Measurements from ENCODE around the gene FAM131C.
"Not testable (repeated sequence)": the region's sequence is repeated elsewhere in the genome, so short reads cannot be mapped to it uniquely, and the experiment has no call there.

FAM131C gene

GRCh38 chr1:16029288-16029687, 44.2 kb downstream of the FAM131C start:
- no peak for FAIRE-seq

GRCh38 chr1:16029003-16029268, 44.5 kb downstream of the FAM131C start:
- not testable (repeated sequence) for FAIRE-seq

GRCh38 chr1:16028237-16029002, 45.0 kb downstream of the FAM131C start:
- no peak for FAIRE-seq

GRCh38 chr1:16026723-16027484, 46.5 kb downstream of the FAM131C start:
- no peak for FAIRE-seq

- FAIRE-seq: not testable (repeated sequence)
Observed at GRCh38 chr1:16026302-16026701, 47.1 kb downstream of the FAM131C start.

GRCh38 chr1:16023050-16023653, 50.3 kb downstream of the FAM131C start:
- FAIRE-seq: no peak

- FAIRE-seq: no peak
Observed at GRCh38 chr1:16022393-16022792, 51.1 kb downstream of the FAM131C start.

DNA sequence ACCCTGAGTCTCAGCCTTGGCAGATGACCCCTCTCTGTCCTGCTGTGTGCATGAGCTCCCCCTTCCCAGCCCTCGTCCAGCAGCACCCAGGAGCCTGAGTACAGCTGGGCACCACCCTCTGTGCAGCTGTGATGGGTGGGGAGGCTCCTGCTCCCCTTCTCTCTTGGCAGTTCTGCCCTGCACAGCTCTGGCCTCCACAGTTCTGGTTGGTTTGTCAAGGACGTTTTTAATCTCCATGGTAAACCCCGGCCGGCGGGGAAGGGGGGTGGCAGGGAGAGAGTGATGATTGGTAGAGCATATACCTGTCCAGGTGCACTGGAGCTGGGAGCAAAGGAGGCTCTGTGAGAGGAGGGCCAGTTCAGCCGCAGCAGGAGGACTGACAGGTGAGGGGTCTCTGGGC, 51.8 kb downstream of the FAM131C start, which contains the start of gene CLCNKA:
Gene CLCNKA (plus strand): TSS at position 356 of the 400 bp plus-strand sequence. CDS start 584 bp downstream, outside the sequence.
- FAIRE-seq: no peak

DNA sequence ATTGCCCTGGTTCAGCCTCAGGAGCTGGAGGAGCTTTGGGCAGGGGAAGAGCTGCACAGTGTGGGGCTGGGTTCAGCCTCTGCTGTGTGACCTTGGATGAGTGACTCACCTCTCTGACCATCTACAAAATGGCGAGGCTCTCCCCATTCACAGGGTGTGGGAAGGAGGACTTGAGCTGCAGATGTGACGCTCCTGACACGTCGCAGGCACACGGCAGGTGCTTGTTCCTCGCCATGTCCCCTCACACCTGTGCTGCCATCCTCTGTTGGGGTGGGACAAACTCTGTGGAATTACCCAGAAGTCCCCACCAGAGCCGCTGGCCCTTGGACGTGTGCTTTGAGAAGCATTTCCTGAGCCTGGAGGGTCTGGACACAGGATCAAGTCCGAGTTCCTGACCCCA, 52.6 kb downstream of the FAM131C start:
- FAIRE-seq: not testable (repeated sequence)

- no peak for FAIRE-seq
Observed at GRCh38 chr1:16020325-16020724, 53.1 kb downstream of the FAM131C start.

- no peak for FAIRE-seq
Observed at GRCh38 chr1:16019644-16020277, 53.7 kb downstream of the FAM131C start.

DNA sequence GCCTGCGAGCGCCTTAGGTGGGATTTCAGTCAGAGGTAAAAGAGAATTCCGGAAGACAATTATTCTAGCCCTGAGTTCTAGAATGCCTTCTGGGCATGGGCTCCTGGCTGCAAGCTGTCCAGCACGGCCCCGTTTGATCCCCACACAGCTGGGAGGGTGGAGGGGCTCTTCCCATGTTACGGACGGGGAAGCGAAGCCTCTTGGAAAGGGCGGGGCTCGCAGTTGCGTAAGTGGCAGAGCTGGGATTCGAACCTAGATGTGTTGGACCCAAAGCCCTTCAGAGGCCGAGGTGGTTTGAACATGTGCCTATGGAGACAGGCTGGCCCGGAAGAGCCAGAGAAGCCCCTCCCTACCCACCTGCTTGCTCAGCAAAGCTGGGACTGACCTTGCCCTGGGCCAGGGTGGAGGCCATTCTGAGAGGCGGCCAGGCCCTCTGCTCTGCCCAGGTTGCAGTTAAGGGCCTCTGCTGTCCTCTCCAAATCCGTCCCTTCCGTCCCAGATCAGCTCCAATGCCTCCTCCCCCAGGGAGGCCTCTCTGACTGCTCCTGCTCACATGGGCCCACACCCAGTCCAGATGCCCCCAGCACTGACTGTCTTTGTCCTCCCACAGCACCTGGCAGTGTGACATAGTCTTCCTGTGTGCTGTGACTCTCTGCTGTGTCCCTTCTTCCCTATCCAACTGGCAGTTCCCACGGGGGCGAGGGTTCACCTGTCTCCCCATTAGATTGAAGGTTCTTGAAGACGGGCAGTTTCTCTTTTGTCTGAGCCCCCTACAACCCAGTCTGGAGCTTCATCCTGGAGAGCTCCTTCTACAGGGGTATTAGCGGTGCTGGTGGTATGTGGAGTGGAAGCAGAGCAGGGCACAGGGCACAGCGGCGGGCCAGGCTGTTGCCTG, 54.5 kb downstream of the FAM131C start:
- no peak for FAIRE-seq

GRCh38 chr1:16018308-16018707, 55.1 kb downstream of the FAM131C start:
- no peak for FAIRE-seq

DNA sequence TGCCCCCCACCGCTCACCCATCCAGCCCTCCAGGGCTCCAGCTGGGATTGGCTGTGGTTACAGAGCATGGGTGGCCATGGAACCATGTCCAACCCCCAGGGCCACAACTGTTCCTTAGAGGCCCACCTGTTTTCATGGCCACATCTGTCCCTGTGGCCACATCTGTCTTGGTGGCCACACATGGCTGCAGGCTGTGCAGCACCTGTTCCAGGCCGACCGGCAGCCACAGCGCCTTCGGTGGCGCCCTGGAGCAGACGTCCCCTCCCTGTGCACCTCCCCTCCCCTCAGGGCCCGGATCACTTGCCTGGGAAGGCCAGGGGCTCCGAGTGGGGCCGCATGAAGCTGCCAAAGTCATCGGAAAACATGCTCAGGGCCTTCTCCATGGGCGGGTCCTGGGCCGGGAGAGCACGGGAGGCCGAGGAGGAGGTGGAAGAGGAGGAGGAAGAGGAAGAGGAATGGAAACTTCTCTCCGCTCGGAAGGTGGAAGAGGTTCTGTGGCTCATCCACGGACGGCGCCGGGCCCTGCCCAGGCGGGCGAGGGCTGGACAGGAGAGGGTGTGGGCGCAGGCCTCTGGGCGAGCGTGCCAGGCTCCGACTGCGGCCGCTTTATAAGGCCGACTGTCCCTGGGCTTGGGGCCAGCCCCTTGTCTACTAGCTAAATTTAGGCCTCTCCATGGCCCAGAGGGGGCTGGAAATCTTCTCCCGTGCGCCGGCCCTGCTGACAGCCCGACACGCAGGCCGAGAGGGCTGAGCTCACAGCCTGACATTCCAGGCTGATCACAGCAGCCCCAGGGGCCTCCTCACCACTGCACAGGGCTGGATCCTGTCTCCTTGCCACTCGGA, 55.8 kb downstream of the FAM131C start, which contains the start of gene HSPB7:
Gene HSPB7 (minus strand): TSS at position 583 of the 843 bp plus-strand sequence. CDS start 80 bp downstream, at position 503.
- no peak for FAIRE-seq

GRCh38 chr1:16017076-16017460, 56.4 kb downstream of the FAM131C start:
- no peak for FAIRE-seq

GRCh38 chr1:16015960-16016901, 57.2 kb downstream of the FAM131C start:
- FAIRE-seq: no peak

DNA sequence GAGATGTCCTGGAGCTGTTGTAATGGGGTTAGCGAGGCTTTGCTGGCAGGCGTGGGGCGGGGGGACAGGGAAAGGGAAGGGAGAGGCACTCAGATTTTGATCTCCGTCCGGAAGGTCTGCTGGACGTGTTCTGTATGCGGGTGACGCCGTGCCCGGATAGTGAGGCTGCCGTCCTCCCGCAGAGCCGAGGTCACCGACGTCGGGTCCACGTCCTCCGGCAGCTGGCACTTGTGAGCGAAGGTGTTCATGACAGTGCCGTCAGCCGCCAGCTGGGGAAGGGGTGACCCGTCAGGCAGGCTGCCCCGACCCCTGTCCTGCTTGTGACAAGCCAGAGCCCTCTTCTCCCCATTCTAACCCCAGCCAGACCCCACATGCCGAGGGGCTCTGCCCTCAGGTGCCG, 58.0 kb downstream of the FAM131C start:
- FAIRE-seq: no peak

GRCh38 chr1:16014509-16015482, 58.7 kb downstream of the FAM131C start:
- FAIRE-seq: no peak

- no peak for FAIRE-seq
Observed at GRCh38 chr1:16013908-16014258, 59.6 kb downstream of the FAM131C start.

All from A204.1 (cell line).